ENCODE measurements around the gene SORCS2.

The SORCS2 gene

GRCh38 chr4:7461230-7461629 is 268.9 kb downstream of the SORCS2 start:
- DNase-seq: no peak

GRCh38 chr4:7462509-7462971 is 270.2 kb downstream of the SORCS2 start:
- no peak for DNase-seq

GRCh38 chr4:7463566-7464258 is 271.4 kb downstream of the SORCS2 start:
- no peak for DNase-seq

- DNase-seq: no peak
Measured at GRCh38 chr4:7464259-7464655, 271.9 kb downstream of the SORCS2 start.

GRCh38 chr4:7465017-7465416 is 272.7 kb downstream of the SORCS2 start:
- no peak for DNase-seq

GRCh38 chr4:7466215-7466614 is 273.9 kb downstream of the SORCS2 start:
- no peak for DNase-seq

- no peak for DNase-seq
Measured at GRCh38 chr4:7466904-7467303, 274.6 kb downstream of the SORCS2 start.

GRCh38 chr4:7467471-7467870 is 275.1 kb downstream of the SORCS2 start:
- DNase-seq: no peak

GRCh38 chr4:7469023-7469422 is 276.7 kb downstream of the SORCS2 start:
- no peak for DNase-seq

- DNase-seq: no peak
Measured at GRCh38 chr4:7470111-7470510, 277.8 kb downstream of the SORCS2 start.

GRCh38 chr4:7470522-7471128 is 278.3 kb downstream of the SORCS2 start:
- DNase-seq: no peak

- no peak for DNase-seq
Measured at GRCh38 chr4:7472442-7473013, 280.2 kb downstream of the SORCS2 start.

- no peak for DNase-seq
Measured at GRCh38 chr4:7473081-7473480, 280.7 kb downstream of the SORCS2 start.

GRCh38 chr4:7474320-7474719 is 282.0 kb downstream of the SORCS2 start:
- no peak for DNase-seq

GRCh38 chr4:7475207-7475606 is 282.9 kb downstream of the SORCS2 start:
- no peak for DNase-seq

GRCh38 chr4:7476820-7477219 is 284.5 kb downstream of the SORCS2 start:
- DNase-seq: no peak

GRCh38 chr4:7477695-7478094 is 285.4 kb downstream of the SORCS2 start:
- DNase-seq: no peak

GRCh38 chr4:7478665-7479064 is 286.3 kb downstream of the SORCS2 start:
- DNase-seq: no peak

- DNase-seq: no peak
Measured at GRCh38 chr4:7480423-7480822, 288.1 kb downstream of the SORCS2 start.

- DNase-seq: no peak
Measured at GRCh38 chr4:7481227-7481626, 288.9 kb downstream of the SORCS2 start.

- DNase-seq: no peak
Measured at GRCh38 chr4:7485096-7485495, 292.8 kb downstream of the SORCS2 start.

GRCh38 chr4:7486101-7486500 is 293.8 kb downstream of the SORCS2 start:
- DNase-seq: no peak

- no peak for DNase-seq
Measured at GRCh38 chr4:7487502-7487901, 295.2 kb downstream of the SORCS2 start.

GRCh38 chr4:7487998-7488671 is 295.8 kb downstream of the SORCS2 start:
- DNase-seq: no peak

All from effector CD4-positive, alpha-beta T cell (primary cell).